Activated CD8-positive, alpha-beta memory T cell treated with anti-CD3 and anti-CD28 coated beads for 36 hours (primary cell): ENCODE measurements around the gene SURF1. TPM values are rescaled to one million over a fixed set of nuclear protein-coding genes. Genes with fewer than 3 reads are reported as not detected.
"Not testable (repeated sequence)": the region's sequence is repeated elsewhere in the genome, so short reads cannot be mapped to it uniquely, and the experiment has no call there.

Experiments used
- CTCF ChIA-PET: fragments of 350-600 bp; sonication (Branson Sonifier 250); formaldehyde crosslinking; loops from one replicate; lab custom pipeline; 2021; ENCODE audit warnings: antibody characterized with exemption; lab: Charles Lee
- POLR2A ChIA-PET: fragments of 350-600 bp; sonication (Branson Sonifier 250); formaldehyde crosslinking; loops from one replicate; lab custom pipeline; 2021; ENCODE audit warnings: antibody characterized with exemption; lab: Charles Lee
- total RNA-seq, 2 experiments: library from RNA; stranded (reverse); gene quantifications; one replicate each; pipeline ENCODE4 v1.2.3, GENCODE V29; 2021

Gene SURF1
- total RNA-seq, 2 experiments from 2014 or later, result 31.6 to 31.9 TPM

DNA sequence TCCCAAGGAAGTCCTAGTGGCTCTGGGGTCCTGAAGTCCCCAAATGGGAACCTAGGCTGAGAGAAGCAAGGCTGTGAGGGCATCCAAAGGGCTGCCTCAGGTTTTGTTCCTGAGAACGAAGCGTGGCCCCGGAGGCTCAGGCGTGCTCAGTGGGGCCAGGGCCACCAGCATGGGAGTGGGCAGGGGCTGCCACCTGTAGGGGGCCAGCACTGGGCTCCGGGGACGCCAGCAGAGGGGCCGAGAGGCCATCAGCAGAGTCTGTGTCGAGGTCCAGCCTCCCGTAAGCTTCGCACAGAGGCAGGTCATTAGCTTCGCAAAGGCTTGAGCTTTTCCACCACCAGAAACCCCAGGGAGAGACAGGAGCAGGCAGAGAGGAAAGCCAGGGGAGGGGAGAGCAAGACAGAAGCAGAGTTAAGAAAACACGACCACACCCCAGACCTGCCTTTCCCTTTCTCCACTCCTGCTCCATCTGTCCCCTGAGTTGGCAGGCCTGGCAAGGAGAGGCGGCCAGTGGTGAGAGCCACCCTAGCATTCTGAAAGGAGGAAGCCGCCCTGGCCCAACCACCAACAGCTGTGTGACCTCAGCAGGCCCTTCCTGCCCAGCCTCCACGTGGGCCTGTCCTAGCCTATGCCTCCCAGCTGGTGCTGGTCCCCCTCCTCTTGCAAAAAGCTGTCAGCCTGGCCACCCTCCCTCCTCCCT, 14.8 kb downstream of the SURF1 start:
- ChIA-PET POLR2A (no interaction called here), CTCF (interaction anchor here (1.1 to 1.5 kb wide), 2 partner anchors 10 to 35 kb away, joined by 3 to 4 read pairs; no protein-coding TSS in a partner anchor)

DNA sequence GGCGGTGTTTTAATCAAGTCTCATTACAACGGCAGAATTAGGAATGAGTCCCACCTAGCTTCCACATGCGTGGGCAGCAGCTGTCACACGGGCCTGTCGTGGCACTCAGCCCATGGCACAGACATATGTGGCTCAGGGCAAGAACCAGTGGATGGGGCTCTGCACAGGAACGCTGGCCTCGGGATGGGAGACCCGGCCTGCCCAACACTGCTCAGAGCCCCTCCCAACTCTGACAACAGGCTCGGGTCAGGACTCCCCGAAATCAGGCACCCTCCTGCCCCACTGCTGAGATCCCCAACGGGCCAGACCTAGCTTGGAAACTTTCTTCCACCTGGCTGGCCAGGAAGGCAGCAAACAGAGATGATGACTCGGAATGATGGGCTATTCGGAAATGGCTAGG, 15.4 kb downstream of the SURF1 start:
- CTCF ChIA-PET, result interaction anchor here (1.5 kb wide), 1 partner anchor 11 kb away, joined by 4 read pairs; no protein-coding TSS in a partner anchor
- POLR2A ChIA-PET, result no interaction called here

DNA sequence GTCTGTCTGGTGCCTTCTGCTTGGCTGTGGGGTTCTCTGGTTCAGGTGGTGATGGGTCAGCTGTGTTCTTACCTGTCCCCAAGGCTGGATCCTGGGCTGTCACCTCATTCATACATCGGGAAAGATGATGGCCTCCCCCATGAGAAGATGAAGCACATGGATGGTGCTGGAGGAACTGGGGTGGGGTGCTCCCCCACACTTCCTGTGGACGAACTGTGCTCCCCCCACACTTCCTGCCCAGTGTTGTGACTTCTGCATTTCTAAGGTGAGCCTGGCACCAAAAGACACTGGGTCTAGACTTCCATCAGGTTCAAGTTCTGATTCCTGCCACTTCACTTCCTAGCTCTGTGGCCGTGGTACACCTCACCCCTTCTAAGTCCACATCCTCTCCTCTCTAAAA, 16.0 kb downstream of the SURF1 start:
- ChIA-PET POLR2A (interaction anchor here (1.4 to 1.5 kb wide), 2 partner anchors 8 to 31 kb away, joined by 4 read pairs; partner anchors contain the start of genes MED22 and RPL7A), CTCF (interaction anchor here (1.3 to 1.7 kb wide), 3 partner anchors 9 to 146 kb away, joined by 3 to 4 read pairs (median 4); no protein-coding TSS in a partner anchor)

DNA sequence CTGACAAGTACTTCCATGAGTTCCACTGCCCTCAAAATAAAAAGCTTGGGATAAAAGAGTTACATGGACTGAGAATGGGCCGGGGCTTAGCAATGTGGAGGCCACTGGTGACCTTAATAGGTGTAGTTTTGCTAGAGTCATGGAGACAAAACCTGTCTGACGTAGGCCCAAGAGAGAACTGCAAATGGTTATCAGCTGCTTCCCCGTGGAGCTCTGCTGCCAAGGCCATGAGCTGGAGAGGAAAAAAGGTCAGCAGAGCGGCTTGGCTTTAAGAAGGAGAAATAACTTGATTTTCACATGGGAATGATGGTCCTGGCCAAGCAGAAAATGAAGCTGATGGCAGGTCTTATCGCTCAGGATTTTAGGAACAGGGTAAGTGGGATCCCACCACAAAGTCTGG, 16.6 kb downstream of the SURF1 start:
- ChIA-PET POLR2A (interaction anchor here (1.4 to 1.5 kb wide), 2 partner anchors 8 to 31 kb away, joined by 4 read pairs; partner anchors contain the start of genes MED22 and RPL7A), CTCF (interaction anchor here (1.3 to 1.7 kb wide), 4 partner anchors 10 to 147 kb away, joined by 3 to 4 read pairs (median 4); no protein-coding TSS in a partner anchor)

DNA sequence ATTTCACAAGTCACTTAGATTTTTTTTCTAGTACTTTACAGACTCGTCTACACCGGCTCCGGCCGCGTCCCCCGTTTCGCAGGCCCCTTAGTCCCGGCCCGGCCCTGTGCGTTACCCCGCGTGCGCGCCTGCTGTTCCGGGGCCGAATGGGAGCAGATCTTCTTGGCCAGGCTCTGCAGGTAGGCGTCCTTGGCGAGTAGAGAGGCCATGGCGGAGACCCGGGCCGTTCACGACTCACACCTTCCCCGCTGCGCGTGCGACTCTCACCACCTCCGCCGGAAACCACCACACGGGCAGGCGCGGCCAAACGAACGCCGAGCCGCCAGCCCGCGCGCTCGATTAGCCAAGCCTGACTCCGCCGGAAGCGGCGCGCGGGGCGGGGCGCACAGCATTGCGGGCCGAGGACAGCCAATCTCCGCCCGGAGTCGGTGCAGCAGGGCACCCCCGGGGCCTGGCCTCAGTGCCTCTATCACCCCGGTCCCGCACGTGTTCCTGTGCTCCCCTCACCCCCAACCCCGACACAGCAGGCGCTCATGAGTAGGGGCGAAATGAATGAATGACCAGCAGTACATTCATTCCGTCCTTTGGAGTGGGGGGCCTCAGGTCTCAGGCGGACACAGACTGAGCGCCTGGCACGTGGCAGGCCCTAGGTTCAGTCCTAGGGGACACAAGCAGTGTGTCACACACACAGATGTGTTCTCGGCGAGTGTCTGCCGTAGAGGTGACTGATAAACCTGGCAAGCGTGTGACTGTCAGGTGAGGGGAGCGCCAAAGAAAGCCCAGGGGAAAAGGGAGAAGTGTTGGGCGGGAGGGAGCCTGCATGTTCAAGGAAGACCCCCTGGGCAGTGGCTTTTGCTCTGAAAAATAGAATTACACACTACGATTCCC, 20.1 kb downstream of the SURF1 start, which contains the start of gene SURF6:
Gene SURF6 (minus strand): TSS at position 265 of the 888 bp plus-strand sequence. CDS start 56 bp downstream, at position 209.
- CTCF ChIA-PET, result interaction anchor here (0.7 to 1.0 kb wide), 2 partner anchors 35 to 124 kb away, joined by 3 read pairs; no protein-coding TSS in a partner anchor

DNA sequence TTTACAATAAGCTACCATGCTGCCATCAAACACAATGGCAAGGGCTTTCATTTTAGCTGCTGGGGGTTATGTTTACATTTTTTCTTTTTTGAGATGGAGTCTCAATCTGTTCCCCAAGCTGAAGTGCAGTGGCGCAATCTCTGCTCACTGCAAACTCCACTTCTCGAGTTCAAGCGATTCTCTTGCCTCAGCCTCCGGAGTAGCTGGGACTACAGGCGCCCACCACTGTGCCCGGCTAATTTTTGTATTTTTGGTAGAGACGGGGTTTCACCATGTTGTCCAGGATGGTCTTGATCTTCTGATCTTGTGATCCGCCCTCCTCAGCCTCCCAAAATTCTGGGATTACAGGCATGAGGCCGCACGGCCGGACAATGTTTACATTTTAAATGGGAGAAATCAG, 21.4 kb downstream of the SURF1 start:
- ChIA-PET POLR2A (interaction anchor here (1.4 to 1.5 kb wide), 2 partner anchors 13 to 15 kb away, joined by 8 to 9 read pairs; partner anchors contain the start of genes MED22 and RPL7A), CTCF (interaction anchor here (1.0 kb wide), 1 partner anchor 36 kb away, joined by 3 read pairs; no protein-coding TSS in a partner anchor)

More for the DNA sequence above, 20.1 kb downstream of the SURF1 start, which contains the start of gene SURF6:
- POLR2A ChIA-PET, result interaction anchor here (0.5 to 1.5 kb wide), 7 partner anchors 12 to 933 kb away, joined by 3 to 9 read pairs (median 4); partner anchors contain the start of genes MED22 and RPL7A

DNA sequence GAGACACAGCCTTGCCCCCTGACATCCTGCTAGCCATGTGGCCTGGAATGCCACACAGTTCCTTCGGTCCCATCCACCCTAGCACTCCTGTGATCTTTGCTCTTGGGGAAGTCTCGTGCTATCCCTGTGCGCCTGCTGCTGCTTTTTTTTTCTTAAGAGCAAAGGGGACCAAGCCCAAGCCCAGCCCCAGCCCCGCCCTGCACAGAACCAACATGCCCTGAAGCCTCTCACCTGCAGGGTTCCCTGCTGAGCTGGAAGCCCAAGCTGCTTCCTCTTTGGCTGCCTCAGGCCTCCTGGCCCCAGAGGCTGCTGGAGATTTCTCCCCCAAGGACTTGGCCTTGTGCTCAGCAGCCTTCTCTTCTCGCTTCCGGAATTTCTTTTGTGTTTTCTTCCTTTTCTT, 22.1 kb downstream of the SURF1 start:
- ChIA-PET CTCF (no interaction called here), POLR2A (no interaction called here)

DNA sequence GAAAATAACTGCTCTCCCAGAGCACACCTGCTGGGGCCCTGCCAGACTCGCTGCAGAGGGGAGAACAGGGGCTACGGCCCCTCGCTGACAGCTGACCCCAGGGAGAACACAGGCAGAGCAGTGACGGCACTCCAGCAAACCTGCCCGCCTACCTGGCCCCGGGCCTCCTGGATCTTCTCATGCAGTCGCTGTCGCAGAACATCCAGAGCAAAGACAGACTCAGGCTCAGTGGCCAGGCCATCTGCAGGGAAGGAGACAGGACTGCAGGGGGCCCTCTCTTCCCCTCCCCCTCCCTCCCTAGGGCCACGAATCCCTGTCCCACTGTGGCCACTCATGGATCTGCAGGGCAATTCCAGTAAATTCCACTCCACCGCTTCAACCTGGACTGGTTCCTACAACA, 22.7 kb downstream of the SURF1 start:
- CTCF ChIA-PET, result no interaction called here

DNA sequence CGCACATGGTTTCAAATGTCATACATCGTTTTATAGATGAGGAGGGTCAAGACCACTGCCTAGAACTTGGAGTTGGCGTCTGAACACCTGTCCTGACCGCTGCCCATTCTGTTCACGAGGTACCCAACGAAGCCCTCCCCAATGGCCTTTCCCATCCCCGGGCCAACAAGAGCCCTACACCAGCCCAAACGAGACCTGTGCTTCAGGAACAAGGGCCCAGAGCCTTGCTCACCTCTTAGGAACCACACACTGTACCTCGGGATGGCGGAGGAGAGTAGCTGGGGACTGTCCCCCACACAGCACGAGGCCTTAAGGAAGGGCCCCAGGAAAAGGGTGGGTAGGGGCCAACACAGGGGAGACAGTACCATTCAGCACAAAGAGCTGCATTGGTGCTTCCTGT, 23.3 kb downstream of the SURF1 start:
- ChIA-PET POLR2A (no interaction called here), CTCF (no interaction called here)

More for the DNA sequence above, 22.7 kb downstream of the SURF1 start:
- POLR2A ChIA-PET, result no interaction called here

DNA sequence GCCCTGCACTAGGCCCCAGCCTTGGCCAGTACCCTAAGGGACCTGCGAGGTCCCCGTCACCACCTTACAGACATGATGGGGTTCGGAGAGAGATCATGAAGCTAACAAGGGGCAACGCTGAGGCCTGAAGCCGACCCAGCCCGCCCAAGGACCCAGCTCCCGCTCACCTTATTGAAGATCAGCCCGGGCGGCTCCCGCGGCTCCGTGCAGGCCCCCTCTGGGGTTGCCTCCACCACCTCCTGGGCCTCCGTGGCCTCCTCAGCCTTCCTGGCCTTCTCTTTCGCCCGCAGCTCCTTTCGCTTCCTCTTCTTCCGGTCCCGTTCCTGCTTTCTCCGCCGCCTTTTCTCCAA, 23.9 kb downstream of the SURF1 start:
- POLR2A ChIA-PET, result interaction anchor here (0.5 kb wide), 1 partner anchor 42 kb away, joined by 3 read pairs; no protein-coding TSS in a partner anchor
- CTCF ChIA-PET, result no interaction called here

DNA sequence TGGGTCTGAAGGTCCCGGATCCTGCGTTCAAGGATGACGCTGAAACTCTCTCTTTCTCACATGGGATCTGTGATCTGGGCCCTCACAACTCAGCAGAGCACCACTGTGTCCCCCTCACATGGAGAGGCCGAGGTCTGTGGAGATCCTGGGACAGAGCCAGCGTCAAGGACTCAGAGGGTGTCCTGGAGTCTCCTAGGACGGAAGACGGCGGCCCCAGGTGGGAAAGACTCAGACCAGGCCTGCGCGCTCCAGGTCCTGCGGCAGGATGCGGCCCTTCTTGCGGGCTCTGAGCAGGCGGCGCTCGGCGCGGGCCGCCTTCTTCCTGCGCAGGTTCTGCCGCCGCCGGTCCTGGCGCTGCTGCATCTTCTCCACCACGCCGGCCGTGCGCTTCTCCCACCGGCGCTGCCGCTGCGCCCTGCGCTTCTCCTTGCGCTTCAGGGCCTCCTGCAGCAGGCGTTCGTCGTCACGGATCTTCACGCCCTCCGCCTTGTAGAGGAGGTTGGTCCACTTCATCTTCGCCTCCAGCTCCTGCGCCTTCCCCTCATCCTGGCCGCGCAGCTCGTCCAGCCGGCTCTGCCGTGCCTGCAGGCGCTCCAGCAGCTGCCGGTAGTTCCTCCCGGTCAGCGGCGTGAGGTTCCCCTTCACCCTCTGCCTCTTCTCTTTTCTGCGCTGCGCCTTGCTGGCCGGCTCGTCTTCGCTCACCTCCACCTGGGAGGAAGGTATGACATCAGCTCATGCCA, 24.5 kb downstream of the SURF1 start:
- POLR2A ChIA-PET, result interaction anchor here (0.5 kb wide), 1 partner anchor 43 kb away, joined by 3 read pairs; no protein-coding TSS in a partner anchor
- CTCF ChIA-PET, result interaction anchor here (2.5 kb wide), 1 partner anchor 144 kb away, joined by 8 read pairs; no protein-coding TSS in a partner anchor

DNA sequence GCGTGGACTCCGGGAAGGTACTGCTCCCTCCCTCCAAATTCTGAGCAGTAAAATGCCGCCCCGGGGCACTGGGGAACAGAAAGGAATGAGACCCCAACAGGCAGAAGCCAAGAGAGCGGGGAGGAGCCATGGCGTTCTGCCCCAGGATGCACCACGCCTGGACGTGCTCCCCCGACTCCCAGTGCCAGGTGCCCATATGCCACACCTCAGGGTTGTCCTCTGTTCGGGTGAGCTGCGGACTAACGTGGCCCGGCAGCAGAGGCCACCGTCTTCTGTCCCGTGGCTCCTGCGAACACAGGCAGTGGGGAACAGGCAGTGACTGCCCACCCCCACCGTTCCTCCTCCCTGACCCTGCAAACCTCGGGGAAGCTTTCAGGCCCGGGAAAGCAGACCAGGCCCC, 25.1 kb downstream of the SURF1 start:
- ChIA-PET CTCF (interaction anchor here (2.5 kb wide), 1 partner anchor 144 kb away, joined by 8 read pairs; no protein-coding TSS in a partner anchor), POLR2A (interaction anchor here (1.1 kb wide), 1 partner anchor 41 kb away, joined by 3 read pairs; no protein-coding TSS in a partner anchor)

DNA sequence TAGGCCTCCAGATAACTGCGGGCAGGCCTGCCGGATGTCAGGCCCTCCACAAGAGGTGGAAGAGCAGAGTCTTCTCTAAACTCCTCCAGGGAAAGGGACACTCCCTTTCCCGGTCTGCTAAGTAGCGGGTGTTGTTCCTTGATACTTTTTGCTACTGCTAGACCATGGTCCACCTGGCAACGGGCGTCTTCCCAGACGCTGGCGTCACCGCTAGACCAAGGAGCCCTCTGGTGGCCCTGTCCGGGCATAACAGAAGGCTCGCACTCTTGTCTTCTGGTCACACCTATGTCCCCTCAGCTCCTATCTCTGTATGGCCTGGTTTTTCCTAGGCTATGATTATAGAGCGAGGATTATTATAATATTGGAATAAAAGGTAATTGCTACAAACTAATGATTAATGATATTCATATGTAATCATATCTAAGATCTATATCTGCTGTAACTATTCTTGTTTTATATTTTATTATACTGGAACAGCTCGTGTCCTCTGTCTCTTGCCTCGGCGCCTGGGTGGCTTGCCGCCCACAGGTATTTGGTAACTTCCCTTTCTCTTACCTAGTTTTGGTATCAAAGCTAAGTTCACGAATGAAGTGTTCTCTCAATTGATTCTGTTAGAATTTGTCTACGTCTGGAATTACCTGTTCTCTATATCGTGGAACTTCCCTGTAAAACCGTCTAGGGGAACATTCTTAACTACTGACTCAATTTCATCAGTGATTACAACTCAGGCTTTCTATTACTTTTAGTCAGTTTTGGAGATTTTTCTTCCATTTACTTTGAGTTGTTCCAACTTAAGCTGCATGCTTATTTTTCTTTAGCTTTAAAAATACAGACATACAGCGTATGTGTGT, 26.8 kb downstream of the SURF1 start:
- CTCF ChIA-PET, result interaction anchor here (0.8 to 2.5 kb wide), 4 partner anchors 90 to 226 kb away, joined by 3 to 8 read pairs (median 4); no protein-coding TSS in a partner anchor
- POLR2A ChIA-PET, result not testable (repeated sequence)

DNA sequence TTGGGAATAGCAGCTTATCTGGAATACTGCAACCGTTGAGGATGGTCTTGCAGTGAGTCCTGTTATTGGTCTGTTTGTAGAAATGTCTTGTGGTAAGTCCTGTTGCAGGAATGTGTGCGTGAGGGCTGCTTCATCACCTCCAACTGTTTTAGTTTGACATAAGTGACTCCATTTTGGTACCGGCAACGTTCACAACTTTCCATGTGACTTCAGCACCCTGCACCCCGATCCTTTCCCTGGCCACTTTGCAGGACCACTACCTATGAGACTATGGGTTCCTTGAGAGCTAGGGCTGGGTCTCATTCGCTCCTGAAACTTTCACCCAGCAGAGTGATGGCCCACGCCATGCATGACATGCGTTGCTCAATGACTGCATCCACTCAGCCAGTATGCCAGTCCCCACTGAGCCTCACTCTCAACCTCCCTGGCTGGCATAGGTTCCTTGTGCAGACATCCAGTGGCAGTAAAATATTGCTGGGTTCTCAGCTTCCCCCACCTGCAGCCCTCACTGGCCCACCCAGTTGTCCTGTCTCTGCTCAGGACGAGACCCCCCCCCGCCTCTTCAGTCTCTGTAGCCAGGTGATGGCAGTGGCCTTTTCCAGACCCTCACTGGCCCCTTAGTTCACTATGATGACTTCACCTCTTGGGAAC, 28.3 kb downstream of the SURF1 start:
- POLR2A ChIA-PET, result no interaction called here
- CTCF ChIA-PET, result no interaction called here

DNA sequence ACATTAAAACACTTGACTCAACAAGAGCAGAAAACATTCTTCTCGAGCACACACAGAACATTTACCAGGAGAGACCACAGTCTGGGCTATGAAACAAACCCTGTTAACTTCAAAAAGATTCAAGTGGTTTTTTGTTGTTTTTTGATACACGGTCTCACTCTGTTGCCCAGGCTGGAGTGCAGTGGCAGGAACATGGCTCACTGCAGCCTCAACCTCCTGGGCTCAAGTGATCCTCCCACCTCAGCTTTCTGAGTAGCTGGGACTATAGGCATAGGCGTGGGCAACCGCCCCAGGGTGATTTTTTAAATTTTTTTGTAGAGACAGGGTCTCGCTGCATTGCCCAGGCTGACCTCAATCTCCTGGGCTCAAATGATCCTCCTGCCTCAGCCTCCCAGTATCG, 29.3 kb downstream of the SURF1 start:
- POLR2A ChIA-PET, CTCF ChIA-PET: not testable (repeated sequence)

DNA sequence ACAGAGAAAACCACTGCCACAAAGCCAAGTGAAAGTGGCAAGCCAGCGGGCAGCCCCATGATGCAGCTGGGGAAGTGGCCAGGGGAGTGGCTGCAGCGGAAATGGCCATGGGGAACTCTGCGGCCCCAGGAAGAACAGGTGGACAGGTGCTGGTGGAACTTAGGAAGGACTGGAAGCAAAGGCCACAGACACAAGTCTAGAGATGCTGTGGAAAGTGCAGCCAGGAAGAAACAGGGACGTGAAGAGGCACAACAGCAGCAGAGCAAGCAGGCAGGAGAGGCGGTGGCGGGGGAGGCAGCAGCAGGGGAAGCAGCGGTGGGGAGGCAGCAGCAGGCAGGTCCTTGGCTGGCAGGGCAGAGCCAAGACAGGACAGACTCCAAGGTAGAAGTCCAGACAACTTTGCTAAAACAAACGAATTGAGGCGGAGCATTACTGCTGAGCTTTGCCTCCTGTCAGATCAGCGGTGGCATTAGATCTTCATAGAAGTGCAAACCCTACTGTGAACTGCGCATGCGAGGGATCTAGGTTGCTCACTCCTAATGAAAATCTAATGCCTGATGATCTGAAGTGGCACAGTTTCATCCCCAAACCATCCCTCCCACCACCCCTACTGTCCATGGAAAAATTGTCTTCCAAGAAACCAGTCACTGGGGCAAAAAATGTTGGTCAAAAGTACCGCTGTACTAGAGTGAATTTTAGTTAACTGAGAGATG, 32.1 kb downstream of the SURF1 start:
- CTCF ChIA-PET, result no interaction called here

More for the DNA sequence above, 32.1 kb downstream of the SURF1 start:
- POLR2A ChIA-PET, result no interaction called here
